Measurements from ENCODE around the gene AGBL3.

The AGBL3 gene

GRCh38 chr7:135035252-135035651 lies 48.9 kb downstream of the AGBL3 start:
- no peak for TF ChIP-seq CTCF (IDR thresholded peaks at IDR 0.05)

- no peak for TF ChIP-seq CTCF (IDR thresholded peaks at IDR 0.05)
Measured at GRCh38 chr7:135074096-135074495, 87.8 kb downstream of the AGBL3 start.

- no peak for TF ChIP-seq CTCF (IDR thresholded peaks at IDR 0.05)
Measured at GRCh38 chr7:135074531-135074930, 88.2 kb downstream of the AGBL3 start.

- no peak for TF ChIP-seq CTCF (IDR thresholded peaks at IDR 0.05)
Measured at GRCh38 chr7:135075716-135076115, 89.4 kb downstream of the AGBL3 start.

- no peak for TF ChIP-seq CTCF (IDR thresholded peaks at IDR 0.05)
Measured at GRCh38 chr7:135076882-135077281, 90.6 kb downstream of the AGBL3 start.

GRCh38 chr7:135077642-135078041 lies 91.3 kb downstream of the AGBL3 start:
- no peak for TF ChIP-seq CTCF (IDR thresholded peaks at IDR 0.05)

- no peak for TF ChIP-seq CTCF (IDR thresholded peaks at IDR 0.05)
Measured at GRCh38 chr7:135078051-135078450, 91.7 kb downstream of the AGBL3 start.

- TF ChIP-seq CTCF (IDR thresholded peaks at IDR 0.05), result no peak
Measured at GRCh38 chr7:135079068-135079467, 92.8 kb downstream of the AGBL3 start.

Data from LNCAP (cell line).